ENCODE results near the gene KRTAP1-4. TPM values are rescaled to one million over a fixed set of nuclear protein-coding genes. Genes with fewer than 3 reads are reported as not detected.
"Not testable (repeated sequence)": the region's sequence is repeated elsewhere in the genome, so short reads cannot be mapped to it uniquely, and the experiment has no call there.

Gene KRTAP1-4
- total and polyA plus RNA-seq, 2 of the 4 experiments (the other 2 are of a cell fraction) = not detected

DNA sequence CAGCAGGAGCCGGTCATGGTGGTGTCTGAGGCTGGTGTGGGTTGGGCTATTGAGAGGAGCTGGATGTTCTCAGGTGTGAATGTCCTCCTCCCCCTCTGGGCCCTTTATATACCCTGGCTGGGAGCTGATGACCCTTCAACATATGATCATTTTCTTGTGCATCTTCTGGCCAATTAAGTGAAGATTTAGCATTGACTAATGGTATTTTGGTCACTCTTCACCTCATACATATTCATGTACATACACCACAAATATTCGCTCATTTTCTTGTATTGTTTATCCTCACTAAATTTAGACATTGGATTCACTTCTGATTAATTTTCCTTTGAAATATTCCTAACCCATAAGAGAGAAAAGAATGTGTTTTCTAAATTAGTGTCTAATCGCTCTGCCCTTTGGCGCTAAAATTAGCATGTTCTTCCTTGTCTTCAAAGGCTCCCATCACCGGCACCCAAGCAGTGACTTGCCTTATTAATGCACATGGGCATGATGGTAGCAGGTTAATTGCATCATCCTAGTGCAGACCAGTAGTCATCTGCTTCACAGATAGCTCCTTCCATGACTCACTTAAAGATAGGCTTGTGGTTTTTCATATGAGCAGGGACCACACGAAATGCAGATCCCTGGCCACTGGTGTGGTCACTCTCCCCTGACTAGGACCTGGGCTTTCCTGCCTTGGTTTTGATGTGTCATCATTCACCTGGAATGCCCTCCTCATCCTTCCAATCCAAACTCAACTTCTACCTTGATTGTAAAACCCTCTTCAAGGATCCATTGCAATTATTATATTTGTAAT, 36.0 kb upstream of the KRTAP1-4 start, which contains the start of gene KRTAP2-4 (continued):
- TF ChIP-seq MXI1 (IDR thresholded peaks at IDR 0.05; ENCODE audit: borderline replicate concordance, low read depth, low read length) = no peak
- TF ChIP-seq MAFK (IDR thresholded peaks at IDR 0.05; ENCODE audit: low read depth, low read length) = peak; percentile 69

DNA sequence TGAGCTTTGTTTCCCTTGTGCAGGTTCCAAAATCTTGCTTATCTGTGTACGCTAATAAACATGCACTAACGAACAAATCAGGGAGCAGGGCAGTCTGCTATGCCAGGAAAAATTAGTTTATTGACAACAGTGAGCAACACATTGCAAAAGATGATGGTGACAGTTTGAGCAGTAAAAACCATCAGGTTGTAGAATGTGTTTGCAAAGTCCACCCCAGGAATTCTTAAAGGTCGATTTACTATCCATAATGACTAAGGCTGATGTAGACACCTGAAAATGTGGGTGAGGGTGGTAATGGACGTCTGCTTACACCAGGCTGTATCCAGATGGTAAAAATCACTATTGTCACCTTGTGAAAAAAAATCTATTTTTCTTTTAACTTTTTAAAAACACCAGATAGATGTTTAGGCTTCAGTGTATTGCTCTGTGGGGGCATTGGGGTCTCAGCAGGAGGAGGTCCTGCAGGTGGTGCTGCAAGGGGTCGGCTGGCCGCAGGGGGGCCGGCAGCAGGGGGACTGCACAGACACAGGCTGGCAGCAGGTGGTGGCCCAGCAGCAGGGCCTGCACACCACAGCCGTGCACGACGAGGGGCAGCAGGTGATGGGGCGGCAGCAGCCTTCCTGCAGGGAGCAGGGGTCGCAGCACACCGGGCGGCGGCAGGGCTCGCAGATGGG, 35.2 kb upstream of the KRTAP1-4 start:
- H3K27ac ChIP-seq (ENCODE audit: insufficient read depth, low read length); dilution Hi-C loops (cut with HindIII; ENCODE audit: low sequenced_read_pairs, unreplicated experiment); DNase-seq; H2AK9ac ChIP-seq (replicated peaks; ENCODE audit: low read depth, low read length, poor library complexity); H3K4me2 ChIP-seq (ENCODE audit: low read depth, low read length); H3K23ac ChIP-seq (ENCODE audit: low read depth, low read length); H3K9me3 ChIP-seq (ENCODE audit: control insufficient read depth, insufficient read depth, low read length); POLR2A ChIA-PET (ENCODE audit: unreplicated experiment); BruUV-seq (replicated peaks); H2AFZ ChIP-seq (replicated peaks; ENCODE audit: low read length, poor library complexity); H3K56ac ChIP-seq (ENCODE audit: extremely low read depth, insufficient read depth, low read length); H3K4me3 ChIP-seq (ENCODE audit: insufficient read depth, low read depth, low read length); H4K20me1 ChIP-seq (ENCODE audit: insufficient read depth, low read length); H3K36me3 ChIP-seq (ENCODE audit: control insufficient read depth, insufficient read depth, low read length); ATAC-seq (ENCODE audit: low read depth); CTCF ChIA-PET; intact Hi-C loops (cut with micrococcal nuclease); in situ Hi-C loops (cut with MboI; ENCODE audit: low sequenced_read_pairs); H3K27me3 ChIP-seq (ENCODE audit: control insufficient read depth, insufficient read depth, low read length); H3K9ac ChIP-seq (ENCODE audit: low read depth, low read length); H3K79me1 ChIP-seq (ENCODE audit: low read depth in 1 of 2, low read length in 2 of 2); H3K9me1 ChIP-seq (ENCODE audit: insufficient read depth, low read length): not testable (repeated sequence)
- Histone ChIP-seq H2BK20ac (ENCODE audit: low read depth, low read length) (peak overlapping the region; percentile 98), H4K91ac (ENCODE audit: insufficient read depth, low read depth, low read length) (peak overlapping the region; percentile 83), H2BK5ac (ENCODE audit: low read depth, low read length, poor library complexity, severe bottlenecking) (peak overlapping the region; percentile 42), H3K14ac (replicated peaks; ENCODE audit: low read depth, low read length) (peak overlapping the region; percentile 79), H2BK120ac (ENCODE audit: low read depth, low read length) (peak overlapping the region; percentile 97), H2AK5ac (ENCODE audit: low read depth, low read length) (peak overlapping the region; percentile 91; the same call in 1 of the 2 replicates), H2BK15ac (ENCODE audit: low read depth, low read length) (peak overlapping the region; percentile 95), H4K5ac (ENCODE audit: low read depth, low read length) (peak overlapping the region; percentile 67; the same call in 1 of the 2 replicates), H3K18ac (ENCODE audit: low read depth, low read length) (peak overlapping the region; percentile 75; the same call in 1 of the 2 replicates), H4K8ac (ENCODE audit: low read depth in 2 of 2, low read length in 2 of 2) (peak overlapping the region; percentile 33 to 71; a peak in 3 of 4 replicates), H3K4me1 (ENCODE audit: control insufficient read depth, insufficient read depth, low read length) (peaks cover 11% of the 10 kb centered on the region; the same call in 1 of the 2 replicates), H3K4ac (ENCODE audit: low read depth, low read length) (peak overlapping the region; percentile 80)
- 90% methylated on average over 2 of the region's 16 CpGs; no CpG with 5 or more reads in 1 of the 2 experiments for WGBS, 2 experiments (ENCODE audit: extremely low coverage in 2 of 2, insufficient read length in 1 of 2)

All from IMR-90 (cell line).